Measurements from ENCODE around the gene KCTD8. TPM values are rescaled to one million over a fixed set of nuclear protein-coding genes. Genes with fewer than 3 reads are reported as not detected.

Gene KCTD8
- total RNA-seq, 1 donor from 2014 or later = not detected

GRCh38 chr4:44161756-44162155 is 286.9 kb downstream of the KCTD8 start:
- no peak for ATAC-seq

- ATAC-seq = no peak
These were observed 287.7 kb downstream of the KCTD8 start for GRCh38 chr4:44160776-44161367.

- ATAC-seq = no peak
These were observed 288.6 kb downstream of the KCTD8 start for GRCh38 chr4:44159991-44160390.

- no peak for ATAC-seq
These were observed 290.9 kb downstream of the KCTD8 start for GRCh38 chr4:44157611-44158277.

- no peak for ATAC-seq
These were observed 298.5 kb downstream of the KCTD8 start for GRCh38 chr4:44150091-44150576.

GRCh38 chr4:44149282-44149681 is 299.3 kb downstream of the KCTD8 start:
- no peak for ATAC-seq

- no peak for ATAC-seq
These were observed 301.0 kb downstream of the KCTD8 start for GRCh38 chr4:44147571-44148075.

GRCh38 chr4:44146516-44146915 is 302.1 kb downstream of the KCTD8 start:
- no peak for ATAC-seq

GRCh38 chr4:44145868-44146267 is 302.7 kb downstream of the KCTD8 start:
- ATAC-seq = peak; percentile 91

GRCh38 chr4:44132526-44132925 is 316.1 kb downstream of the KCTD8 start:
- no peak for ATAC-seq

Other genes starting within 250 kb of the KCTD8 start
- gene YIPF7, start 202.8 kb upstream of the KCTD8 start, total RNA-seq = not detected
- 18.5 TPM for gene GUF1, start 229.6 kb upstream of the KCTD8 start, total RNA-seq